DLD1 (cell line): ENCODE data around the gene FAT1.

Experiments used
- in situ Hi-C: cut with HindIII; loops from 2 replicates; pipeline ENCODE4 v1.10.0; 2017; ENCODE audit warnings: low sequenced_read_pairs

Gene FAT1

GRCh38 chr4:186623546-186623945, 100.1 kb downstream of the FAT1 start:
- in situ Hi-C loops, result loop anchor here (5.0 kb wide), 1 partner anchor 36 kb away; no protein-coding TSS in a partner anchor

- in situ Hi-C loops, result loop anchor here (5.0 kb wide), 1 partner anchor 36 kb away; no protein-coding TSS in a partner anchor
Measured at GRCh38 chr4:186622788-186623464, 100.7 kb downstream of the FAT1 start.

GRCh38 chr4:186621959-186622553, 101.6 kb downstream of the FAT1 start:
- in situ Hi-C loops, result loop anchor here (5.0 kb wide), 1 partner anchor 35 kb away; no protein-coding TSS in a partner anchor

- in situ Hi-C loops, result no loop called here
Measured at GRCh38 chr4:186619088-186619487, 104.6 kb downstream of the FAT1 start.

- in situ Hi-C loops, result no loop called here
Measured at GRCh38 chr4:186617921-186618320, 105.7 kb downstream of the FAT1 start.

GRCh38 chr4:186607490-186607889, 116.2 kb downstream of the FAT1 start:
- in situ Hi-C loops, result no loop called here

- in situ Hi-C loops, result no loop called here
Measured at GRCh38 chr4:186606591-186606992, 117.1 kb downstream of the FAT1 start.

GRCh38 chr4:186605261-186605865, 118.3 kb downstream of the FAT1 start:
- in situ Hi-C loops, result no loop called here

- in situ Hi-C loops, result no loop called here
Measured at GRCh38 chr4:186604124-186604807, 119.4 kb downstream of the FAT1 start.

- in situ Hi-C loops, result no loop called here
Measured at GRCh38 chr4:186602978-186603377, 120.7 kb downstream of the FAT1 start.

- in situ Hi-C loops, result no loop called here
Measured at GRCh38 chr4:186599483-186599882, 124.2 kb downstream of the FAT1 start.

- in situ Hi-C loops, result no loop called here
Measured at GRCh38 chr4:186598686-186599085, 125.0 kb downstream of the FAT1 start.

- in situ Hi-C loops, result no loop called here
Measured at GRCh38 chr4:186596850-186597390, 126.7 kb downstream of the FAT1 start.

- in situ Hi-C loops, result no loop called here
Measured at GRCh38 chr4:186596346-186596745, 127.3 kb downstream of the FAT1 start.

- in situ Hi-C loops, result no loop called here
Measured at GRCh38 chr4:186593587-186593973, 130.1 kb downstream of the FAT1 start.

- in situ Hi-C loops, result no loop called here
Measured at GRCh38 chr4:186592966-186593586, 130.6 kb downstream of the FAT1 start.

- in situ Hi-C loops, result no loop called here
Measured at GRCh38 chr4:186592445-186592844, 131.2 kb downstream of the FAT1 start.

- in situ Hi-C loops, result no loop called here
Measured at GRCh38 chr4:186591651-186592050, 132.0 kb downstream of the FAT1 start.

GRCh38 chr4:186588503-186588902, 135.2 kb downstream of the FAT1 start:
- in situ Hi-C loops, result loop anchor here (5.0 kb wide), 1 partner anchor 34 kb away; no protein-coding TSS in a partner anchor

GRCh38 chr4:186587416-186588018, 136.1 kb downstream of the FAT1 start:
- in situ Hi-C loops, result loop anchor here (5.0 kb wide), 1 partner anchor 35 kb away; no protein-coding TSS in a partner anchor
